NCI-H2196 (cell line): ENCODE data around the gene WNK2.
"Not testable (repeated sequence)": the region's sequence is repeated elsewhere in the genome, so short reads cannot be mapped to it uniquely, and the experiment has no call there.

Source experiments
- DNase-seq: peaks from one replicate; lab custom pipeline; 2025; ENCODE audit not compliant: unreplicated experiment; lab: John Stamatoyannopoulos, UW

The WNK2 gene

DNA sequence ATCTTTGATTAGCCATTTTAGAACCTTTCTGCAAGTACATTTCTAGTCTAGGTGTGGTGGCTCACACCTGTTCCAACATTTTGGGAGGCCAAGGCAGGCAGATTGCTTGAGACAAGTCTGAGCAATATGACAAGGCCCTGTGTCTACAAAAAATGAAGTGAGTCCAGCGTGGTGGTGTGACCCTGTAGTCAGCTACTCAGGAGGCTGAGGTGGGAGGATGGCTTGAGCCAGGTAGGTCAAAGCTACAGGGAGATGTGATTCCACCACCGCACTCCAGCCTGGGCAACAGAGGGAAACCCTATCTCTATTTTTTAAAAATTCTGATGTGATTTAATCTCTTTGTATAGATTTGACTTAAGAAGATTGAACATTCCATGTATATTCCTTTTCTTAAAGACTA is 171.9 kb downstream of the WNK2 start:
- no peak for DNase-seq

DNA sequence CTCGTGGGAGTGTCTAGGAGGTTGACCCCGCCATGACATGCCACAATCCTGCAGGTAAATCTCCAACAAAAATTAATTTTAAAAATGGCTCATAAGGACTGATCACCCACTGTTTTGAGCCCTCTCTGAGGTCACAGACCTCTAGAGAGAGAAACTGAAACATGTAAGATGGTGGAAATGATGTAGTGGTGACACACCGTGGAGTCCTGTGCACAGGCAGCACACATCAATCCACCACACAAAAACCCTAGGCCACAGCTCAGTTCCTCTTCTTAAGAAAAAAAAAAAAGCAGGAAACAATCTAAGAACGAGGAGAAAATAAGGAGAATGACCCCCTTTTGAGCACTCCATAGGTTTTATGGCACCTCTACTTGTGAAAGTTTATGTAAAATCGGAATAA is 173.7 kb downstream of the WNK2 start:
- DNase-seq = no peak

DNA sequence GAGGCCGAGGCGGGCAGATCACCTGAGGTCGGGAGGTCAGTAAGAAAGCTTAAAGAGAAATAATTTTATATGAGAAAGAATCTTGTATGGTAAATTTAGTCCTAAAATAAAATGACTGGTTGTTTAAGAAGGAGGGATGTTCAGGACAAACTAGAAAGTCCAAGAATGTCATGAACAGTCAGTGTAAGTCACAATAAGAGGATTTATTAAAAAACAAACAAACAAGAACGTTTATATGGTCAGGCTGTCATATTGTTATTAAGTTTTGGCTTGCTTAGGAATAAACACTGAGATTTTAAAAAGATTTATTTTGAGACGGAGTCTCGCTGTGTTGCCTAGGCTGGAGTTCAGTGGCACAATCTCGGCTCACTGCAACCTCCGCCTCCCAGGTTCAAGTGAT is 176.0 kb downstream of the WNK2 start:
- DNase-seq = not testable (repeated sequence)

GRCh38 chr9:93361995-93362394 is 178.1 kb downstream of the WNK2 start:
- DNase-seq = no peak

DNA sequence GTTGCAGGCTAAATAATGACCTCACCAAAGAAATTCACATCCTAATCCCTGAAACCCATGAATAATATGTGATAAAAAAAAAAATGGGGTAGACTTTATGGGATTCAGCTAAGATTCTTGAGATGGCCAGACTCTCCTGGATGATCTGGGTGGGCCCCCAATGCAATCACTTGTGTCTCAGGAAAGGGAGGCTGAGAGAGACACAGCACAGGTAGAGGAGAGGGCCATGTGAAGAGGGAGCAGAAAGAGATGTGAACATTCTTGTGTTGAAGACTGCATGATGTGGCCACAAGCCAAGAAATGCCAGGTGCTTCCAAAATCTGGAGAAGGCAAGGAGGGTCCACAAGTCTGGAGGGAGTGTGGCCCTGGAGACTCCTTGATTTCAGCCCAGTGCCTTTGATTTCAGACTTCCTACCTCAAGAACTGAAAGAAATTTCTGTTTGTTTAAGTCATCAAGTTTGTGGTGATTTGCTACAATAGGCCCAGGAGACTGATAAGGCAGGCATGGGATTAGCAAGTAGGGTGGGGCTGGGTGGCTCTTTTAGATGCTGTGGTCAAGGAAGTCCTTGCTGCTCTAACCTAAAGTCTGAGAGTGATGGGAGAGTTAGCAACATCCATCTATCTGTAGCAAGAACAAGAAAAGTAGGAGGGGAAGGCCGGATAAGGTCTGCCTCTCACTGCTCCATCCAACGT is 180.9 kb downstream of the WNK2 start:
- DNase-seq = no peak

GRCh38 chr9:93365427-93366118 is 181.6 kb downstream of the WNK2 start:
- no peak for DNase-seq

GRCh38 chr9:93366119-93366447 is 182.1 kb downstream of the WNK2 start:
- no peak for DNase-seq

DNA sequence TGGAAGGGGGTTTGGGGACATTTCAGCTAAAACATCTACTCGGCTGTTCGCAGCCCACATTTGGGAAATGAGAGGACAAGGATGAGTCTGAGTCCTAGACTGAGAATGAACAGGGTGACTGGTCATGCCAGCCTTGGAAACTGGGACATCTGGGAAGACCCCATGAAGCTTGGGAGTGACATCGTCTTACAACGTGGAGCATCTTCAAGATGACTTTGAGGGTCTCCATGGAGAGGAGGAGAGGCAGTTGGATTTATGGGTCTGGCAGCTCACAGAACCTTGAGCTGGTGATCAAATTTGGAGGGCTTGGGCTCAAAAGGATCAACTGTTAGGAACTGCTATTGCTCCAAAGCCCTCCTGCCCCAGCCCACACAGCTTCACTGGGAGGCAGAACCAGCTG is 182.5 kb downstream of the WNK2 start:
- not testable (repeated sequence) for DNase-seq

DNA sequence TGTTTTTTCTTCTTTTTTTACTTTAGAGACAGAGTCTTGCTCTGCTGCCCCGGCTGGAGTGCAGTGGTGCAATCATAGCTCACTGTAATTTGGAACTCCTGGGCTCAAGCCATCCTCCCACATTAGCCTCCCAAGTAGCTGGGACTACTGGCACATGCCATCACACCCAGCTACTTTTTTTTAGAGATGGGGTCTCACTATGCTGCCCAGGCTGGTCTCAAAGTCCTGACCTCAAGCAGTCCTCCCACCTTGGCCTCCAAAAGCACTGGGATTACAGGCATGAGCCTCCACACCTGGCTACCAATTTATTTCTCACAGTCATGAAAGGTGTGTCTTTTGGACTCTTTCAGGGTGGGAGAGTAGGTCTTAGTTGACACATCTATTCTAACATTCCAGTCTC is 184.5 kb downstream of the WNK2 start:
- DNase-seq = no peak

- DNase-seq = no peak
Measured at GRCh38 chr9:93369686-93370085, 185.7 kb downstream of the WNK2 start.
